IMR-90 (cell line): ENCODE data around the gene CPLX3. TPM values are rescaled to one million over a fixed set of nuclear protein-coding genes. Genes with fewer than 3 reads are reported as not detected.
A peak's percentile ranks its signal among the peaks of the same experiment; 100 is the strongest.

Experiments
- ATAC-seq: fragments of 200-7000 bp; cut with Tn5 transposase; 2 replicates; pipeline ENCODE4 v1.9.1; 2020; ENCODE audit warnings: low read depth, mild to moderate bottlenecking, moderate library complexity
- BruUV-seq: library from RNA; stranded (reverse); fragments of 400-500 nt; replicated peaks from 2 replicates; lab custom pipeline; 2021; lab: Mats Ljungman, UMichigan
- CTCF ChIA-PET: fragments of 300-600 bp; formaldehyde crosslinking; extraction: SDS; loops from one replicate; lab custom pipeline; 2021; ENCODE audit warnings: antibody characterized with exemption; lab: Yijun Ruan, JAX
- POLR2A ChIA-PET: fragments of 300-600 bp; sonication (Branson Sonifier 250); formaldehyde crosslinking; loops from one replicate; lab custom pipeline; 2022; ENCODE audit warnings: antibody characterized with exemption; ENCODE audit not compliant: unreplicated experiment; lab: Charles Lee
- DNase-seq: peaks from one replicate; pipeline ENCODE4 v3.0.0; 2013
- H2AFZ ChIP-seq: replicated peaks from 2 replicates; pipeline ENCODE3; 2013; ENCODE audit warnings: low read length, mild to moderate bottlenecking; ENCODE audit not compliant: poor library complexity
- H2AK5ac ChIP-seq: 2 replicates; pipeline ENCODE4 v1.6.1; 2013; ENCODE audit warnings: low read depth, low read length, inconsistent platforms
- H2AK9ac ChIP-seq: replicated peaks from 2 replicates; pipeline ENCODE3; 2013; ENCODE audit warnings: mild to moderate bottlenecking, low read depth, low read length, moderate library complexity; ENCODE audit not compliant: poor library complexity
- H2BK120ac ChIP-seq: 2 replicates; pipeline ENCODE4 v1.6.1; 2013; ENCODE audit warnings: low read depth, low read length, inconsistent platforms
- H2BK15ac ChIP-seq: 3 replicates; pipeline ENCODE4 v1.6.1; 2013; ENCODE audit warnings: low read depth, low read length, inconsistent platforms
- H2BK20ac ChIP-seq: 2 replicates; pipeline ENCODE4 v1.6.1; 2013; ENCODE audit warnings: low read depth, mild to moderate bottlenecking, inconsistent platforms, low read length, moderate library complexity
- H2BK5ac ChIP-seq: 2 replicates; pipeline ENCODE4 v1.6.1; 2013; ENCODE audit warnings: mild to moderate bottlenecking, low read depth, low read length, inconsistent platforms; ENCODE audit not compliant: poor library complexity, severe bottlenecking
- H3K14ac ChIP-seq: replicated peaks from 2 replicates; pipeline ENCODE4 v1.6.1; 2013; ENCODE audit warnings: low read depth, low read length, inconsistent platforms
- H3K18ac ChIP-seq: 2 replicates; pipeline ENCODE4 v1.6.1; 2013; ENCODE audit warnings: low read depth, low read length, control low read depth
- H3K23ac ChIP-seq: 2 replicates; pipeline ENCODE4 v1.6.1; 2013; ENCODE audit warnings: low read depth, low read length, inconsistent platforms
- H3K27ac ChIP-seq: 2 replicates; pipeline ENCODE4 v1.5.1; 2013; ENCODE audit warnings: mild to moderate bottlenecking, control low read depth, low read length; ENCODE audit not compliant: insufficient read depth
- H3K27me3 ChIP-seq: 2 replicates; pipeline ENCODE4 v1.6.1; 2013; ENCODE audit warnings: low read length; ENCODE audit not compliant: control insufficient read depth, insufficient read depth
- H3K36me3 ChIP-seq: 2 replicates; pipeline ENCODE4 v1.6.1; 2013; ENCODE audit warnings: low read length, mixed read lengths; ENCODE audit not compliant: control insufficient read depth, insufficient read depth
- H3K4ac ChIP-seq: 2 replicates; pipeline ENCODE4 v1.6.1; 2013; ENCODE audit warnings: low read depth, low read length, inconsistent platforms
- H3K4me1 ChIP-seq: 2 replicates; pipeline ENCODE4 v1.6.1; 2013; ENCODE audit warnings: low read length, mixed read lengths; ENCODE audit not compliant: control insufficient read depth, insufficient read depth
- H3K4me2 ChIP-seq: 2 replicates; pipeline ENCODE4 v1.6.1; 2013; ENCODE audit warnings: low read depth, mild to moderate bottlenecking, control low read depth, low read length, moderate library complexity
- H3K4me3 ChIP-seq: 2 replicates; pipeline ENCODE4 v1.5.1; 2013; ENCODE audit warnings: low read depth, mild to moderate bottlenecking, control low read depth, low read length, moderate library complexity; ENCODE audit not compliant: insufficient read depth
- H3K56ac ChIP-seq: 2 replicates; pipeline ENCODE4 v1.6.1; 2013; ENCODE audit warnings: low read length, inconsistent platforms; ENCODE audit not compliant: insufficient read depth; ENCODE audit errors: extremely low read depth
- H3K79me1 ChIP-seq, 2 experiments: 2 replicates each; pipeline ENCODE4 v1.6.1; 2013; ENCODE audit warnings: low read length in 2 of 2, inconsistent platforms in 1 of 2, low read depth in 1 of 2
- H3K9ac ChIP-seq: 2 replicates; pipeline ENCODE4 v1.6.1; 2013; ENCODE audit warnings: low read depth, low read length, control low read depth
- H3K9me1 ChIP-seq: 2 replicates; pipeline ENCODE4 v1.6.1; 2013; ENCODE audit warnings: low read length, inconsistent platforms; ENCODE audit not compliant: insufficient read depth
- H3K9me3 ChIP-seq: 2 replicates; pipeline ENCODE4 v1.6.1; 2013; ENCODE audit warnings: low read length; ENCODE audit not compliant: control insufficient read depth, insufficient read depth
- H4K20me1 ChIP-seq: 2 replicates; pipeline ENCODE4 v1.6.1; 2013; ENCODE audit warnings: low read length, inconsistent platforms; ENCODE audit not compliant: insufficient read depth
- H4K5ac ChIP-seq: 2 replicates; pipeline ENCODE4 v1.6.1; 2013; ENCODE audit warnings: mild to moderate bottlenecking, low read depth, low read length, control low read depth
- H4K8ac ChIP-seq, 2 experiments: 2 replicates each; pipeline ENCODE4 v1.6.1; 2013; ENCODE audit warnings: low read depth in 2 of 2, low read length in 2 of 2, control low read depth in 1 of 2, inconsistent platforms in 1 of 2
- H4K91ac ChIP-seq: 2 replicates; pipeline ENCODE4 v1.6.1; 2013; ENCODE audit warnings: low read depth, low read length, inconsistent platforms; ENCODE audit not compliant: insufficient read depth
- CEBPB ChIP-seq: IDR thresholded peaks from 2 replicates; pipeline ENCODE4 v1.6.1; 2012; ENCODE audit warnings: low read depth, low read length, improper control_type of control experiment
- ELK1 ChIP-seq: fragments of 150-350 bp; IDR thresholded peaks from 2 replicates; pipeline ENCODE4 v1.6.1; 2016; ENCODE audit warnings: low read depth, mild to moderate bottlenecking, low read length, moderate library complexity, borderline replicate concordance
- FOS ChIP-seq: fragments of 150-350 bp; IDR thresholded peaks from 2 replicates; pipeline ENCODE4 v1.6.1; 2016; ENCODE audit warnings: low read depth, low read length
- MAZ ChIP-seq: IDR thresholded peaks from 2 replicates; pipeline ENCODE4 v1.6.1; 2012; ENCODE audit warnings: low read depth, mild to moderate bottlenecking, low read length, improper control_type of control experiment, moderate library complexity, borderline replicate concordance
- POLR2A ChIP-seq: IDR thresholded peaks from 2 replicates; pipeline ENCODE4 v1.6.1; 2012; ENCODE audit warnings: mild to moderate bottlenecking, low read depth, low read length
- RAD21 ChIP-seq: IDR thresholded peaks from 2 replicates; pipeline ENCODE4 v1.6.1; 2012; ENCODE audit warnings: low read length, improper control_type of control experiment
- USF2 ChIP-seq: fragments of 150-350 bp; IDR thresholded peaks from 2 replicates; pipeline ENCODE4 v1.6.1; 2017; ENCODE audit warnings: mild to moderate bottlenecking, antibody characterized with exemption, low read length, low read depth
- WGBS, 2 experiments: methylation state at CpG; one replicate each; pipeline versions ENCODE4 v1.1.5 to v1.1.7; 2013; ENCODE audit warnings: missing lambda C conversion rate in 2 of 2; ENCODE audit not compliant: insufficient read length in 1 of 2; ENCODE audit errors: extremely low coverage in 2 of 2; 5-methylcytosine and 5-hydroxymethylcytosine counted together
- dilution Hi-C: fragments of 300-500 bp; cut with HindIII; formaldehyde crosslinking; loops from one replicate; pipeline ENCODE4 v1.14.3; 2018; ENCODE audit warnings: low sequenced_read_pairs; ENCODE audit not compliant: unreplicated experiment
- in situ Hi-C: fragments of 300-500 bp; cut with MboI; formaldehyde crosslinking; loops from 3 replicates; pipeline ENCODE4 v1.14.3; 2019; ENCODE audit warnings: low sequenced_read_pairs, inconsistent platforms, mixed read lengths
- intact Hi-C: fragments of 100-400 bp; cut with micrococcal nuclease; formaldehyde crosslinking; loops from 2 replicates; pipeline ENCODE4 v1.10.0; 2022
- polyA plus RNA-seq, 3 experiments: library from polyadenylated mRNA; depleted of rRNA; stranded (reverse); fragments of >200 nt; gene quantifications; 2 replicates each; pipeline ENCODE4 v1.2.3, GENCODE V29; 2012; ENCODE audit warnings: low replicate concordance in 1 of 3
- total RNA-seq: library from RNA; depleted of rRNA; stranded (reverse); fragments of >200 nt; gene quantifications from 2 replicates; pipeline ENCODE4 v1.2.3, GENCODE V29; 2012

CPLX3 gene
- total and polyA plus RNA-seq, 2 of the 4 experiments (the other 2 are of a cell fraction): not detected

- no peak overlapping the region for H2AK5ac ChIP-seq
- H3K4me3 ChIP-seq: no peak overlapping the region
- H3K9me3 ChIP-seq: no peaks in the 10 kb centered on the region
- in situ Hi-C loops: no loop called here
- H3K4ac ChIP-seq: no peak overlapping the region
- H4K5ac ChIP-seq: no peak overlapping the region
- dilution Hi-C loops: no loop called here
- BruUV-seq: no TSS peak
- peaks cover 8% of the 10 kb centered on the region; the same call in 1 of the 2 replicates for H3K27me3 ChIP-seq
- H2BK5ac ChIP-seq: no peak overlapping the region
- no peak overlapping the region for H3K9ac ChIP-seq
- H2AK9ac ChIP-seq: no peak overlapping the region
- ChIA-PET POLR2A (no interaction called here), CTCF (interaction anchor here (1.6 kb wide), 1 partner anchor 34 kb away, joined by 6 read pairs; the partner anchor contains the start of gene CSK)
- H3K79me1 ChIP-seq: no peaks in the 10 kb centered on the region
- no peak overlapping the region for H4K8ac ChIP-seq
- ATAC-seq (no peak), DNase-seq (no peak)
- no peak overlapping the region for H2BK20ac ChIP-seq
- no peak overlapping the region; the same call in 1 of the 2 replicates for H3K23ac ChIP-seq
- peaks cover 4% of the 10 kb centered on the region; the same call in 1 of the 2 replicates for H4K20me1 ChIP-seq
- 80% methylated on average over 3 of the region's 10 CpGs; no CpG with 5 or more reads in 1 of the 2 experiments for WGBS, 2 experiments
- no peaks in the 10 kb centered on the region for H3K36me3 ChIP-seq
- peak overlapping the region; percentile 63 for H2AFZ ChIP-seq
- H3K4me2 ChIP-seq: no peak overlapping the region
- H3K4me1 ChIP-seq: no peaks in the 10 kb centered on the region
- H4K91ac ChIP-seq: no peak overlapping the region
- H3K27ac ChIP-seq: no peak overlapping the region
- 0 out of 2 replicates have a peak, but pooled peaks cover 4% of the 10 kb centered on the region for H3K9me1 ChIP-seq
- no peak overlapping the region for H2BK15ac ChIP-seq
- no peak for TF ChIP-seq USF2
- TF ChIP-seq ELK1: no peak
- TF ChIP-seq RAD21: no peak
- no peak for TF ChIP-seq CEBPB
- no peak for TF ChIP-seq FOS
- no peak for TF ChIP-seq POLR2A
- no peak for TF ChIP-seq MAZ
- no peak overlapping the region for H3K18ac ChIP-seq
- H3K56ac ChIP-seq: no peak overlapping the region
- no peak overlapping the region for H2BK120ac ChIP-seq
- intact Hi-C loops: no loop called here
- no peak overlapping the region for H3K14ac ChIP-seq
Observed at GRCh38 chr15:74815121-74815934, 11.1 kb upstream of the CPLX3 start.
